Gastrocnemius medialis (tissue), 4 donors: Measurements from ENCODE around the gene HFE.

Experiments
- POLR2A ChIP-seq, 2 donors: fragments of 450-650 bp; IDR thresholded peaks; one replicate each; pipeline ENCODE4 v1.6.1; 2017; ENCODE audit warnings: antibody characterized with exemption in 2 of 2, mild to moderate bottlenecking in 2 of 2, moderate library complexity in 2 of 2
- TF ChIP-seq, protein P1 (sequence below), 5 experiments: fragments of 450-650 bp in 3 of 5; fragments of 200-600 bp in 2 of 5; sonication (generic) in 2 of 5; IDR thresholded peaks in 4 of 5; conservative IDR thresholded peaks in 1 of 5; 1 replicate in 4 of 5; 2 replicates in 1 of 5; pipeline ENCODE4 v1.5.1; 2016 to 2019; ENCODE audit warnings: antibody characterized with exemption in 5 of 5, mild to moderate bottlenecking in 3 of 5, moderate library complexity in 3 of 5

DNA sequence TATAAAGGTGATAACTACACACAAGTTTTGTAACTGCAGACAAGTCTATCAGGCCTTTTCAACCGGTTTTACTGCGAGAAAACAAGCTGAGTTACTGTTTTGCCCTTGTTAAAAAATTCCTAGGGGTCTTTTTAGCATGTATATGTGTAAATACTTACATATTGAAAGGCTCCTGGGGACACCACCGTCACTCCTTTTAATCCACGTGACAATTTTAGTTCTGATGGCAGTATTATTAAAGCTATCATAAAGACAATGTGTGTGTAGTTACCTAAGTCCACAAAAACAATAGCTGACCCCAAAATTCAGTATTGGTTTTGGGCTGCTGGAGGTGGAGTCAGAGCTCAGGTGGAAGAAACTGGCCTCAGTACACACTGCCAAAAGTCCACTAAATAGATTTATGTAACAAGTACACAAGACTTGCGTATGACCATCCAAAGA is 41.3 kb upstream of the HFE start:
- TF ChIP-seq, protein P1, sequence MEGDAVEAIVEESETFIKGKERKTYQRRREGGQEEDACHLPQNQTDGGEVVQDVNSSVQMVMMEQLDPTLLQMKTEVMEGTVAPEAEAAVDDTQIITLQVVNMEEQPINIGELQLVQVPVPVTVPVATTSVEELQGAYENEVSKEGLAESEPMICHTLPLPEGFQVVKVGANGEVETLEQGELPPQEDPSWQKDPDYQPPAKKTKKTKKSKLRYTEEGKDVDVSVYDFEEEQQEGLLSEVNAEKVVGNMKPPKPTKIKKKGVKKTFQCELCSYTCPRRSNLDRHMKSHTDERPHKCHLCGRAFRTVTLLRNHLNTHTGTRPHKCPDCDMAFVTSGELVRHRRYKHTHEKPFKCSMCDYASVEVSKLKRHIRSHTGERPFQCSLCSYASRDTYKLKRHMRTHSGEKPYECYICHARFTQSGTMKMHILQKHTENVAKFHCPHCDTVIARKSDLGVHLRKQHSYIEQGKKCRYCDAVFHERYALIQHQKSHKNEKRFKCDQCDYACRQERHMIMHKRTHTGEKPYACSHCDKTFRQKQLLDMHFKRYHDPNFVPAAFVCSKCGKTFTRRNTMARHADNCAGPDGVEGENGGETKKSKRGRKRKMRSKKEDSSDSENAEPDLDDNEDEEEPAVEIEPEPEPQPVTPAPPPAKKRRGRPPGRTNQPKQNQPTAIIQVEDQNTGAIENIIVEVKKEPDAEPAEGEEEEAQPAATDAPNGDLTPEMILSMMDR (IDR thresholded peaks at IDR 0.05 in 4 of 5, conservative IDR thresholded peaks at IDR 0.05 in 1 of 5) = no peak
- no peak for TF ChIP-seq POLR2A (IDR thresholded peaks at IDR 0.05)
